ENCODE results near the gene GKN1.

Gene GKN1

DNA sequence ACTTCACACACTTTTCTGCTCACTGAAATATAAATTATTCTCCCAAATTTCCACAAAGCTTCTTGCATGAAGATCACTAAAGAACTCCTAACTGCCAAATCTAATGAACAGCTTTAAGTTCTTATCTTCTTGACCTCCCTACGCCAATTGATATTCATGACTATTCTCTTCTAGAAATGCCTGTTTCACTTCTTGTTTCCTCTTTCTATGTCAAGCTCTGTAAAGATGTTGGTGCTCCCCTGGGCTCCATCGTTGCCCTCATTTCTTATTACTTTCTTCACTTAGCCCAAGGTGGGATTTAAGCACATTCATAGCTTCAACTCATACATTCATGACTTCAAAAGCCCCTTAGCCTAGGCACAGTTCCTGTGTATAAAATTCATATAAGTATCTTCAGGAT is 29.3 kb downstream of the GKN1 start:
- TF ChIP-seq, protein P1, sequence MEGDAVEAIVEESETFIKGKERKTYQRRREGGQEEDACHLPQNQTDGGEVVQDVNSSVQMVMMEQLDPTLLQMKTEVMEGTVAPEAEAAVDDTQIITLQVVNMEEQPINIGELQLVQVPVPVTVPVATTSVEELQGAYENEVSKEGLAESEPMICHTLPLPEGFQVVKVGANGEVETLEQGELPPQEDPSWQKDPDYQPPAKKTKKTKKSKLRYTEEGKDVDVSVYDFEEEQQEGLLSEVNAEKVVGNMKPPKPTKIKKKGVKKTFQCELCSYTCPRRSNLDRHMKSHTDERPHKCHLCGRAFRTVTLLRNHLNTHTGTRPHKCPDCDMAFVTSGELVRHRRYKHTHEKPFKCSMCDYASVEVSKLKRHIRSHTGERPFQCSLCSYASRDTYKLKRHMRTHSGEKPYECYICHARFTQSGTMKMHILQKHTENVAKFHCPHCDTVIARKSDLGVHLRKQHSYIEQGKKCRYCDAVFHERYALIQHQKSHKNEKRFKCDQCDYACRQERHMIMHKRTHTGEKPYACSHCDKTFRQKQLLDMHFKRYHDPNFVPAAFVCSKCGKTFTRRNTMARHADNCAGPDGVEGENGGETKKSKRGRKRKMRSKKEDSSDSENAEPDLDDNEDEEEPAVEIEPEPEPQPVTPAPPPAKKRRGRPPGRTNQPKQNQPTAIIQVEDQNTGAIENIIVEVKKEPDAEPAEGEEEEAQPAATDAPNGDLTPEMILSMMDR (IDR thresholded peaks at IDR 0.05; ENCODE audit: extremely low read depth, missing control alignments) = no peak
- no peak for DNase-seq (ENCODE audit: low spot score)

DNA sequence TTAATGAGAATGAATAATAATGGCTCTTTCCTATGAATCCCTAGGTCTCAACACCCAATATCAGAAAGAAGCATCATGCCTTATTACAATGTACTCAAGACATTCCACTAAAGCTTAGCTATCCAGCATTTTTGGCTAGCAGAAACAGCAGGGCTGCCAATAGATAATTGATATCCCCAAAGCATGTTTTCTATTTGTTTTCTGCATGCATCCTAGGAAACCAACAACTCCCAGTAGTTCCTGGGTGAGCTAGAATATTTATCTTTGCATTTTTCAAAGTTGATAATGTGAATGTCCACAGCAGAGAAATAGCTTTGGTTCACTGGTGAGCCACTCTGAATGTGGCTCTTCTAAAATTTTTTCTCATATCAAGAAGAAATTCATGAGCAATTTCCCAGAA is 32.7 kb downstream of the GKN1 start:
- TF ChIP-seq, protein P1 (IDR thresholded peaks at IDR 0.05; ENCODE audit: extremely low read depth, missing control alignments) = no peak
- DNase-seq (ENCODE audit: low spot score) = no peak

DNA sequence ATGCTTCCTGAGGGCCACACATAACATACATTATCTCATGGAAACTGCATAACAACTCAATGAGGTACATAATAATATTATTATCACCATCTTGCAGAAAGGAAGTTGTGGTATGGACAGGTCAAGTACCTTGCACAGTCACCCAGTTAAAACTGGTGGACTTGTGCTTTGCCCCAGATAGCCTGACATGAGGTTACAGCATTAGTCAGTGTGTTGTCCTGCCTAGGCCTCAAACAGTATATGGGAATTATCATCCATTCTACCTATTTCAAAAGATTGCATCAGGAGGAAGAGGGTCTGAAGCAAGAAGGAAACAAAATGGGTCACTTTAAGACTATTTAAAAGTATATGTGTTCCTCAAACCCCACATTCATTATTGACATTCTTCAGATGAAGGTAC is 33.2 kb downstream of the GKN1 start:
- no peak for DNase-seq (ENCODE audit: low spot score)

DNA sequence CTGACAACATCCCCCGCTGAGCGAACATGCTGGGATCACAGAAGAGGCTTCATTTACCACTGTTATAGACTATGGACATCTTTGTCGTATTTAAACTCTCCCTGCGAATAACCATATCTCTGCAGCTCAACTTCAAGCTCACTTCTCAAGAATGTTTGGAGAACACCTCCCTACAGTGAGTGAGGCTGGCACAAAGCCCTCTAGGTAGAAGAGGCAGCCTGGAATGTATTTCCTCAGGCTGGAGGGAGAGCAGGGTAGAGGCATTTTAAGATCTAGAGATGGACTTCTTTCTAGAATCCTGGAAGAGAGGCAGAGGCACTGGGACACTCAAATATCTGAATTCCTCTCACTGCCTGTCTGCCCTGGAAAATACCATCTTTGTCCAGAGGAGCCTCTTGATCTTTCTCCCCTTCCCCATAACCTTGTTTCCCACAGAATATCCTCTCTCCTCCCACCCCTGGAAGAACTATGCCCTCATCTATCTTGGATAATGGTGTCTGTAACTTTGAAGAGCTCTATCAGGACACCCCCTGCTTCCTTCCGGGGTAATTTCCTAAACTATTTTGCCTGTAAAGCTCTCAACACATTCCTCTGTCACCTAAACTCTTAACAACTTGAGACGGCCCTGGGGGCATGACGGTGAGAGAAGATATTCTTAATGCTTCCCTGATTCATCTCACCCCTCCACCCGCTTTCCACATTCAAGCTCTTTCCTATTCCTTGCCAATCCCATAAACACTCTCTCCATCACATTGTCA is 36.2 kb downstream of the GKN1 start:
- TF ChIP-seq, protein P1 (IDR thresholded peaks at IDR 0.05; ENCODE audit: extremely low read depth, missing control alignments) = no peak
- no peak for DNase-seq (ENCODE audit: low spot score)

More for the DNA sequence above, 33.2 kb downstream of the GKN1 start:
- TF ChIP-seq, protein P1 (IDR thresholded peaks at IDR 0.05; ENCODE audit: extremely low read depth, missing control alignments) = no peak

DNA sequence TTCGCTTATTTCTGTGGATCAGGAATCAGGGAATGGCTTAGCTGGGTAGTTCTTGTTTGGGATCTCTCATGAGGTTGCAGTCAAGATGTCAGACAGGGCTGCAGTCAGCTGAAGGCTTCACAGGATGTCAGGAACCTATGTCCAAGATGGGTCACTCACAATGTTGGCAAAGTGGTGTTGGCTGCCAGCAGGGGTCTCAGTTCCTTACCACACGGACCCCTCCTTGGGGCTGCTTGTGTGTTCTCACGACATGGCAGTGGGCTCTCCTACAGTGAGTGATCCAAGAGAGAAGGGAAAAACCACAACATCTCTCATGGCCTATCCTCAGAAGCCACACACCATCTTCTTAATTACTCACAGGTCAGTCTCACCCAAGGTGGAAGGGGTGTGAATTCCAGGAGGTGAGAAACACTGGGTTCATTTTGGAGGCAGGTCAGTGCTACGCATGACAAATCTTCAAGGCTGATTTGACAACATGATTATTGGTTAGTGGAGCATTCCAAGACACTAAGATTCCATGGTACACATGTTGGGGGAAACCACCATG is 37.2 kb downstream of the GKN1 start:
- TF ChIP-seq, protein P1 (IDR thresholded peaks at IDR 0.05; ENCODE audit: extremely low read depth, missing control alignments) = no peak
- DNase-seq (ENCODE audit: low spot score) = no peak

DNA sequence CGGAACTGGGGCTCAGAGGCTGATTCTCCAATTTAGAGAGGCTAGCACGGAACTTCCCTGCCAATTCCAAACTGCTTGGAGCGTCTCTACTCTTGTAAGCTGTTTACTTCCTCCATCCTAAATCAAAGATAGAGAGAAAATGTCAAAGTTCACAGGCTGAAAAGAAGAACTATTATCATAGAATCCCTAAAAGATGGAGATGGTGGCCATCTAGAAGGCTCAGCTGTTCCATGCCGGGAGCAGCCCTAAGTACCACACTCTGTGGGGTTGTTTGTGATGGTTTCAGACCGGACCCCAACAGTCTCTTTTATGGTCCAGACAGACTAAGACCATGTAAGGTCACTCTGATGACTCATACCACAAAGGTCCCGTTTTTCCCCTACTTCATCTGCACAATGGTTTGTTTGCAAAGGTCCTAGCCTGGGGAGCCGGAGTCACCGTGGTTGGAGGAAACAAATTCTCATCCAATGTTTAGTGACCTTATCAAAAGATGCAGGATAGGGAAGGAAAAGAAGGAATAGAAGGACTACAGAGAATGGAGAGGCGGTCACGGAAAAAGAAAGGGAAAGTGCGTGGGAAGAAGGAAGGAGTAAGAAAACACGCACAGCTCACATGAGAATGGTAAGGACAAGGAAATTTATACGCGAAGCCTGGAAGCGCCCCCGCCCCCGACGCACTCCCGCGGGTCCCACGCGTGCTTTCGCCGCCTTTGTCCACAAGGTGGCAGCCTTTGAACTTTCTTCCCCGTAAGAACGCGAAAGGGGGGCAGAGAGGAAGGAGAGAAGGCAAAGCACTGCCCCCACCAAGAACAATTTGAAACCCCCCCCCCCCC is 38.1 kb downstream of the GKN1 start:
- TF ChIP-seq, protein P1 (IDR thresholded peaks at IDR 0.05; ENCODE audit: extremely low read depth, missing control alignments) = peak; percentile 67
- DNase-seq (ENCODE audit: low spot score) = peak; percentile 68
